HG03469 (cell line): Measurements from ENCODE around the gene ELOA2.
"Not testable (repeated sequence)": the region's sequence is repeated elsewhere in the genome, so short reads cannot be mapped to it uniquely, and the experiment has no call there.

ENCODE experiments used
- ATAC-seq: cut with Tn5 transposase; IDR thresholded peaks from one replicate; pipeline ENCODE4 v1.9.1; 2021; ENCODE audit warnings: mild to moderate bottlenecking, moderate library complexity, moderate number of reproducible peaks; ENCODE audit not compliant: unreplicated experiment

The ELOA2 gene

DNA sequence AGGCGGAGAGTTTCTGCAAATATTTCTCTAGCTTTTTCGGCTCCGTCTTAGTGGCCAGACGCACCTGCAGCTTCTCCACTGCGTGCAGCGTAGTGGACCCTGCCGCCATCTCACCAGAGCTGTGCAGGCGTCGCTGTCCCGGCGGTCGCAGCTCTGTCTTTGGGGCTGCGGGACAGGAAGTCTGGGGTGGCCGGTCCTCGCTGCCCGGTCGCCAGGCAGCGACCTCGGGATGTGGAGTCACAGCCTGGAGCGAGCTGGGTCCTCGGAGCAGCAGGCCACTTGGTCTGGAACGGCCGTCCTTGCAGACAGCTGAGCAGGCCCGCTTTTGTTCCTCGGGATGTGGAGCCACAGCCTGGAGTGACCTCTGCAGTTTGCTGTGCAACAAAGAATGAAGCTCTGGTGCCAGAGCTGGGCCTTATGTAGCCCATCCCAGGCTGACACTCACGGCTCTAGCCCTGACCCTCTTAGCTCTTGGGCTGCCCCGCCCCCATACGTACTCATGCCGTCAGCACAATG is at the start of gene ELOA2:
TSS of gene ELOA2 (minus strand) at position 466 of the 516 bp plus-strand sequence. CDS start at position 109, 357 bp downstream.
- ATAC-seq, result no peak

- no peak for ATAC-seq
These were observed 46.2 kb upstream of the ELOA2 start for GRCh38 chr18:47081578-47081977.

DNA sequence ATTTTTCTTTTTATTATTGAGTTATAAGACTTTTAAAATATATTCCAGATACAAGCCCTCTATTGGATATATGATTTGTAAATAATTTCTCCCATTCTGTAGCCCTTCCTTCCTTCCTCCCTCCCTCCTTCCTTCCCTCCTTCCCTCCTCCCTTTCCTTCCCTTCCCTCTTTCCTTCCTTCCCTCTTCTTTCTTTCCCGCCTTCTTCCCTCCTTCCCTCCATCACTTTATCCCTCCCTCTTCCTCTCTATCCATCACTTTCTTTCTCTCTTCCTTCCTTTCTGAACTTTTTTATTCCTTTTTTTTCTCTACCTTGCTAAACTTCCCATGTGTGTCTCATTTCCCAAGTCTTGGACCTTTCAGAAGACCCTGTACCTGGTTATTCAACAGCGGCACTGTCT is 45.5 kb upstream of the ELOA2 start:
- no peak for ATAC-seq

DNA sequence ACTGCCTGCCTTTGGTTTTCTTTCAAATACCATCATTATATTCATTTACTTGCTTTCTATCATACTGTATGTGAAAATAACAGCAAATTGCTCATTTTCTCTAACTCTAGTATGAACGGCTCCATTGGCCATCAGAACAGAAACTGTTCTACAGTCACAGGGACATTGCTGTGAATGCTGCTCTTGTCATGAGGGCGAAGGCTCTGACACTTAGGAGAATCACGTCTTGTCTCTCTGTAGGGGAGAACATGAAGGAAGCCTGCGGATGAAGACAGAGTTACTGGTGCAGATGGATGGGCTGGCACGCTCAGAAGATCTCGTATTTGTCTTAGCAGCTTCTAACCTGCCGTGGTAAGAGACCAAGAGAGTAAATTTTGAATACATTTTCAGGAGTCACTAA is 41.7 kb upstream of the ELOA2 start:
- no peak for ATAC-seq

- no peak for ATAC-seq
These were observed 39.9 kb upstream of the ELOA2 start for GRCh38 chr18:47075098-47075883.

- ATAC-seq, result no peak
These were observed 32.2 kb upstream of the ELOA2 start for GRCh38 chr18:47067648-47068047.

- ATAC-seq, result no peak
These were observed 27.7 kb upstream of the ELOA2 start for GRCh38 chr18:47063096-47063495.

GRCh38 chr18:47062471-47062870 is 27.1 kb upstream of the ELOA2 start:
- no peak for ATAC-seq

GRCh38 chr18:47054369-47054768 is 18.9 kb upstream of the ELOA2 start:
- ATAC-seq, result no peak

GRCh38 chr18:47050468-47050867 is 15.0 kb upstream of the ELOA2 start:
- ATAC-seq, result no peak

DNA sequence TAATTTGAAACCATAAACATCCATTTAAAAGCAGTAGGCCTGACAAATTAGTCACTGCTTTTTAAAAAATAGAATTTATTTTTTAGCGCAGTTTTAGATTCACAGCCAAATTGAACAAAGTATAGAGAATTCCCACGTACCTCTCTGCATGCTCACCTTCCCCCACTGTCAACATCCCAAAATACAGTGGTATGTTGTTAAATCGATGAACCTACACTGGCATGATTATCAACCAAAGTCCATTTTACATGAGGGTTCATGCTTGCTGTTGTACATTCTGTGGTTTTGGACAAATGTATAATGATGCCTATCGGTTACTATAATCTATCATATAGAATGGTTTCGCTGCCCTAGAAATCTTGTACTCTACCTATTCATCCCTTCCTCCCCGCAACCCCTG is 5.6 kb upstream of the ELOA2 start:
- no peak for ATAC-seq

DNA sequence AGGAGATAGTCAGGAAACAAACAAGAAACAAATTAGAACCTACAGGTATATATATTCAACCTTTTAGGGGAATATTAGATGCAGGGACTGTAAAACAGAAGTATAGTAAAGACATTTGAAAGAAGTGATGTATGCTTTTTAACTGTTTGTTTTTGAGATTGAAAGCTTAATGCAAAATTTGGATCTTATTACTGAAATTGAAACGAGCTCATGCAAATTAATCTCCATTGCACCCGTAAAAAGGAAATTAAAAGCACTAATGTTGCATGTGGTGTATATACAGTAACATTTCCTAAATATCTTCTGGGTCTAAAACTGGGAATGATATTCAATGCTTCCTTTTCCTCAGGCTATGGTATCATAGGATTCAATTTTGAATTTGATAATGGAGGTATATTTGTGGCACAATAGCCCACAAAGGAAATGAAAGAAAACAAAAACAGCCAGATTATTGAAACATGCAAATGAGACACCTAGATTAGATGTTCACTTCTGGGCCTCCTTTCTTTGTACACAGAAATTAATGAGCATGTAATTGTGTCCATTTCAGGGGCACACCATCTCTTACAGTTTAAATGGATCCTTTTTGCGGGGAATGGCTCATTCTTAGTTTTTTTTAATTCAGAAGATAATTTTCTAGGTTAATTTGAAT is 1.6 kb upstream of the ELOA2 start:
- ATAC-seq, result no peak

DNA sequence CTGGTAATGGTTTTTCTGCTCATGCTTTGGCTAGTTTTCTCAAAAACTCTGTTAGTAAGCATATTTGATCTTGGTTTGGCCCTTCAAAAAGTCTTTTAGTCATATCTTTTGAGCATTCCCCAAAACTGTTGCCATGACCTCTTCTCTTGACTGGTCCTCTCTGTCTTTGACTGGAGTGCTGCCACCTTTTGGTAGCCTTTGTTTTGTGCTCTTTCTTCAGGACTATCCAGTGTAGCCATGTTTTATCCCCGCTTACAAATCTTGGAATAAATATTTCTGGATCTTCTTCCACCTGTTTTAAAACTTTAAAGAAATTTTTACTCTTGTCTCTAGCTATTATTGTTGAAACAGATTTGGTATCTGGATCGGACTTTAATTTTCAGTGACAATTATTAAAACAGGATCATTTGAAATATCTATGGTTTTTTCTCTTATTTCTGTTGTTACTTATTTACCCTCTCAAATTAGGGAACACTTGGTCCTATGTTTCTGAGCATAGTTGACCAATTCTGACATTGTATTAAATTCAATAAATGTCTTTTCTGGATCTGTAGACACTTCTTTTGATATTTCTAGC is 965 bp upstream of the ELOA2 start:
- ATAC-seq, result no peak

- ATAC-seq, result not testable (repeated sequence)
These were observed 830 bp downstream of the ELOA2 start for GRCh38 chr18:47034591-47034990.

- no peak for ATAC-seq
These were observed 2.5 kb downstream of the ELOA2 start for GRCh38 chr18:47032945-47033344.

DNA sequence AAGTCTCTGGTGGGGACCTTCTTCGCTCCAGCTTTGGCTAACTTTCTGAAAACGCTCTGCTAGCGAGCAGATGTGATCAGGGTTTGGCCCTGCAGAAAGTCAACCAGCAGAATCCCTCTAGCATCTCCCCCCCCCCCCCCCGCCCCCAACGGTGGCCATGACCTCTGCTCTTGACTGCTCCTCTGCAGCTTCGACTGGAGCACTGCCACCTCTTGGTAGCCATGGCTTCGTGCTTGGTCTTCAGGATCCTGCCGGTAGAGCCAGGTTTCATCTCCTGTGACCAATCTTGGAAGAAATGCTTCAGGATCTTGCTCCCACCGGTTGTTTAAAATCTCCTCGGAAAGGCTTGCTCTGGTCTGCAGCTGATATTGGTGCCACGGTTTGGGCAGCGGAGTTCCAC is 4.5 kb downstream of the ELOA2 start:
- not testable (repeated sequence) for ATAC-seq

GRCh38 chr18:47029684-47030353 is 5.6 kb downstream of the ELOA2 start:
- ATAC-seq, result not testable (repeated sequence)

DNA sequence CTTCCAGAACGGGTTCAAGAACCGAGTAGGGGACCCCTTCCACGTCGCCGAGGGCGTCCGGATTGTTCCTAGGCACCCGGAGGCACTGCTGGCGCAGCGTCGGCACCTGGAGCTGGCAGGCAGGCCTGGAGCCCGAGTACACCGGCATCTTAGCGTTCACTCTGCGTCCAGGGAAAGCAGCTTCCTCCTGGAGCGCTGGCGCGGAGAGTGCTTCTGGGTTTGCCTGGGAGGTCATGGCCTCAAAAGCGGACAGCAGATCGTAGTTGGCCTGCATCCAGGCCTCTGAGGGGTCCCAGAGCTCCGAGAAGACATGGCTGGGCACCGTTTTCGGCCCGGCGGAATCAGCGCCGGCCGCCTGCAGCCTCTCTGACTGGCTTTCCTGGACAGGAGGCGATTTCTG is 6.7 kb downstream of the ELOA2 start:
- ATAC-seq, result not testable (repeated sequence)

DNA sequence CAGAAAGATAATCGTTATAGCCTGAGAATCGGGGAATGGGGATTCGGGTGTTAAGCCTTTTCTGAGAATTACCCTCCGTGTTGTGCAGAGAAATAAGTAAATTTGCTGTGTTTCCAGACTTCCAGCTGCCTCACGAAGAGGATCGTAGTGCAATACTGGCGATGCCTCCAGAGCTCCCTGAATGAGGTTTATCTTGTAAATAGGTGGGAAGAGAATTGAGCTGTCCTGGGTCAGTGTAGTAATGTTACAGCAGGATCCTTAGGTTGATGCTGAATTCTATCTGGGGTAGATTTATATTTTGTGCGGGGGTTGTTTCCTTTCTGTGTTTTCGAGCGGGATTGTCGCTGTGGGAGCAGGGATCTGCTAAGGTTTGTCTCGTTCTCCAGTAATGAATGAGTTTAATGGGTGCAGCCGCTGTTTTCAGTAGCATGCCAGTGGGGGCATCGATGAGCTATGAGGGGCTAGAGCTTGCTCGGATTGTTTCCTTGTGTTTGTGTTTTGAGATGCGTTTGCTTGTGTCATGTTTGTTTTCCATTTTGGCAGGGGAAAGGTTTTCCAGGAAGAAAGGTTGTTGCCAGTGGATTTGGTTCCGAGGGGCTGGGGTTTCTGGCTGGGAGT is 9.8 kb downstream of the ELOA2 start:
- not testable (repeated sequence) for ATAC-seq

DNA sequence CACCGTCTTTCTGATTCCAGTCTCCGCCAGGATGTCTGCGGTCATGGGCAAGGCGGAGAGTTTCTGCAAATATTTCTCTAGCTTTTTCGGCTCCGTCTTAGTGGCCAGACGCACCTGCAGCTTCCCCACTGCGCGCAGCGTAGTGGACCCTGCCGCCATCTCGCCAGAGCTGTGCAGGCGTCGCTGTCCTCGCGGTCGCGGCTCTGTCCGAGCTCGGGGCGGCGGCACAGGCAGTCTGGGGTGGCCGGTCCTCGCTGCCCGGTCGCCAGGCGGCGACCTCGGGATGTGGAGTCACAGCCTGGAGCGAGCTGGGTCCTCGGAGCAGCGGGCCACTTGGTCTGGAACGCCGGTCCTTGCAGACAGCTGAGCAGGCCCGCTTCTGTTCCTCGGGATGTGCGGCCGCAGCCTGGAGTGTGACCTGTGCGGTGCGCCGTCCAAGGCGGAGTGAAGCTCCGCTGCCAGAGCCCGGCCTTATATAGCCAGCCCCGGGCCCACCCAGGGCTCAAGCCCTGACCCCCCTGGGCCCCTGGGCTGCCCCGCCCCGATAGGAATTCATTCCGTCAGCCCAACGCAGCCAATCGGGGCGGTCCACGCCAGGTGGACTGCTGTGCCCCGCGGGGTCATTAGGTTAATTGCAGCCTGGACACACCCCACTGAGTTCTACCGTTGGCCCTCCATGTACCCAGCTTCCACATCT is 11.5 kb downstream of the ELOA2 start:
- ATAC-seq, result not testable (repeated sequence)
